DOHH2 (cell line): ENCODE results near the gene WTAP.

Experiments used
- H3F3A ChIP-seq: fragments of 200-600 bp; sonication (generic), shearing (Covaris generic); 2 replicates; pipeline ENCODE4 v1.6.0; 2016; ENCODE audit warnings: antibody characterized with exemption, mild to moderate bottlenecking; ENCODE audit not compliant: control insufficient read depth, insufficient read depth
- H3K27ac ChIP-seq: fragments of 200-600 bp; sonication (generic); 2 replicates; pipeline ENCODE4 v1.5.1; 2014; ENCODE audit warnings: low read depth, mild to moderate bottlenecking, low read length, moderate library complexity
- H3K27me3 ChIP-seq: fragments of 200-600 bp; sonication (generic); 2 replicates; pipeline ENCODE4 v1.6.1; 2014; ENCODE audit warnings: mild to moderate bottlenecking, low read length, mixed read lengths; ENCODE audit not compliant: control insufficient read depth
- H3K36me3 ChIP-seq: fragments of 200-600 bp; sonication (generic); 2 replicates; pipeline ENCODE4 v1.6.1; 2014; ENCODE audit warnings: mild to moderate bottlenecking, low read length, moderate library complexity, mixed read lengths; ENCODE audit not compliant: control insufficient read depth
- H3K4me1 ChIP-seq: fragments of 200-600 bp; sonication (generic); 2 replicates; pipeline ENCODE4 v1.6.1; 2014; ENCODE audit warnings: mild to moderate bottlenecking, low read length, mixed read lengths; ENCODE audit not compliant: control insufficient read depth
- H3K4me2 ChIP-seq: fragments of 200-600 bp; sonication (generic); 2 replicates; pipeline ENCODE4 v1.6.0; 2014; ENCODE audit warnings: mild to moderate bottlenecking, low read length, moderate library complexity
- H3K4me3 ChIP-seq: fragments of 200-600 bp; sonication (generic); 2 replicates; pipeline ENCODE4 v1.5.1; 2014; ENCODE audit warnings: mild to moderate bottlenecking, low read length, mixed read lengths
- H3K79me2 ChIP-seq: fragments of 200-600 bp; sonication (generic); 2 replicates; pipeline ENCODE4 v1.6.1; 2014; ENCODE audit warnings: mild to moderate bottlenecking, low read length, mixed read lengths; ENCODE audit not compliant: control insufficient read depth
- H3K9me2 ChIP-seq: fragments of 200-600 bp; sonication (generic); replicated peaks from 2 replicates; pipeline ENCODE4 v1.6.1; 2014; ENCODE audit warnings: mild to moderate bottlenecking, low read length, mixed read lengths; ENCODE audit not compliant: control insufficient read depth
- H3K9me3 ChIP-seq: fragments of 200-600 bp; sonication (generic); 2 replicates; pipeline ENCODE4 v1.6.1; 2014; ENCODE audit warnings: antibody characterized with exemption, low read length, mixed read lengths; ENCODE audit not compliant: control insufficient read depth, insufficient read depth
- H4K20me1 ChIP-seq: fragments of 200-600 bp; sonication (generic); 2 replicates; pipeline ENCODE4 v1.6.0; 2014; ENCODE audit warnings: low read depth, mild to moderate bottlenecking, antibody characterized with exemption, low read length, moderate library complexity; ENCODE audit not compliant: control insufficient read depth, insufficient read depth
- EZH2phosphoT487 ChIP-seq: fragments of 200-600 bp; sonication (generic); IDR thresholded peaks from 2 replicates; pipeline ENCODE4 v1.6.1; 2017; ENCODE audit warnings: borderline replicate concordance, mild to moderate bottlenecking, antibody characterized with exemption, low read length, moderate library complexity, mixed read lengths
- TF ChIP-seq, protein P1 (sequence below): fragments of 200-600 bp; sonication (generic); IDR thresholded peaks from one replicate; pipeline ENCODE4 v1.5.1; 2014; ENCODE audit warnings: antibody characterized with exemption, mild to moderate bottlenecking, low read depth, low read length; ENCODE audit not compliant: poor library complexity, severe bottlenecking

Gene WTAP

GRCh38 chr6:159726918-159727716 lies at the start of gene WTAP:
Gene WTAP, plus strand, starts transcription at chr6:159727506. Its CDS starts 8,760 bp downstream, at chr6:159736266.
- H3K4me3 ChIP-seq, result peak within 1 kb of the TSS; percentile 81
- H3K27me3 ChIP-seq, result no peaks in the 10 kb centered on the region
- H3K4me2 ChIP-seq, result peak within 1 kb of the TSS; percentile 88
- peaks cover 55% of the 10 kb centered on the region for H3K4me1 ChIP-seq
- H3K27ac ChIP-seq, result peak within 1 kb of the TSS; percentile 87
- no peak for TF ChIP-seq EZH2phosphoT487
- TF ChIP-seq, protein P1, sequence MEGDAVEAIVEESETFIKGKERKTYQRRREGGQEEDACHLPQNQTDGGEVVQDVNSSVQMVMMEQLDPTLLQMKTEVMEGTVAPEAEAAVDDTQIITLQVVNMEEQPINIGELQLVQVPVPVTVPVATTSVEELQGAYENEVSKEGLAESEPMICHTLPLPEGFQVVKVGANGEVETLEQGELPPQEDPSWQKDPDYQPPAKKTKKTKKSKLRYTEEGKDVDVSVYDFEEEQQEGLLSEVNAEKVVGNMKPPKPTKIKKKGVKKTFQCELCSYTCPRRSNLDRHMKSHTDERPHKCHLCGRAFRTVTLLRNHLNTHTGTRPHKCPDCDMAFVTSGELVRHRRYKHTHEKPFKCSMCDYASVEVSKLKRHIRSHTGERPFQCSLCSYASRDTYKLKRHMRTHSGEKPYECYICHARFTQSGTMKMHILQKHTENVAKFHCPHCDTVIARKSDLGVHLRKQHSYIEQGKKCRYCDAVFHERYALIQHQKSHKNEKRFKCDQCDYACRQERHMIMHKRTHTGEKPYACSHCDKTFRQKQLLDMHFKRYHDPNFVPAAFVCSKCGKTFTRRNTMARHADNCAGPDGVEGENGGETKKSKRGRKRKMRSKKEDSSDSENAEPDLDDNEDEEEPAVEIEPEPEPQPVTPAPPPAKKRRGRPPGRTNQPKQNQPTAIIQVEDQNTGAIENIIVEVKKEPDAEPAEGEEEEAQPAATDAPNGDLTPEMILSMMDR, result no peak
- H3K9me3 ChIP-seq, result no peaks in the 10 kb centered on the region
- peaks cover 98% of the 10 kb centered on the region for H3K79me2 ChIP-seq
- peaks cover 40% of the 10 kb centered on the region for H4K20me1 ChIP-seq
- peaks cover 77% of the 10 kb centered on the region for H3K36me3 ChIP-seq
- no peaks in the 10 kb centered on the region for H3K9me2 ChIP-seq
- H3F3A ChIP-seq, result no peaks in the 10 kb centered on the region; the same call in 1 of the 2 replicates

DNA sequence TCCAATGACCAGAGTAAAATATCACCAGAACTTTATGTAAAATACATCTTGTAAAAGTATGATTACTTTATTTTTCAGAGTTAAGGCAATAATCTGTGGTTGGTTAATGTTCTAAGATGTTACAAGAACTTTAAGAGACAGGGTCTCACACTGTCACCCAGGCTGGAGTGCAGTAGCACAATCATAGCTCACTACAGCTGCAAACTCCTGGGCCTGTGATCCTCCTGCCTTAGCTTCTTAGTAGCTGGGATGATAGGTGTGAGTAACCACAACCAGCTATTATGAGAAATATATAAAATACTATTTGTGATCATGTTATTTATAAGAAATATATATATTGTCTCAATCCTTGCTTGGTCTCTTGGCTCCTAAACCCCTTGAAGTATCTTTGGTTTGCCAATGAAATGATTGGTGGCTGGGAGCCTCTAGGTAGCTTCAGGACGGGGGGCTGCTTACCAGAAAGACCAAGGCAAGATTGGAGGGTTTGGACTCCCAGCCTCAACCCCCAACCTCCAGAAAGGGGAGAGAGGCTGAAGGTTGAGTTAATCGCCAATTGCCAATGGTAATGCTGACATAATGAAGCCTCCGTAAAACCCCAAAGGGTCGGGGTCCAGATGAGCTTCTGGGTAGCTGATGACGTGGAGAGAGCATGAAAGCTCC lies 49.7 kb upstream of the WTAP start:
- no peaks in the 10 kb centered on the region for H3K9me2 ChIP-seq
- H3K36me3 ChIP-seq, result peaks cover 27% of the 10 kb centered on the region
- no peaks in the 10 kb centered on the region for H4K20me1 ChIP-seq

GRCh38 chr6:159678574-159678973 lies 48.7 kb upstream of the WTAP start:
- Histone ChIP-seq H3K9me2 (no peaks in the 10 kb centered on the region), H3K4me1 (no peaks in the 10 kb centered on the region), H3K36me3 (peaks cover 28% of the 10 kb centered on the region), H3K79me2 (no peaks in the 10 kb centered on the region), H3K4me3 (no peak overlapping the region), H3K9me3 (no peaks in the 10 kb centered on the region), H4K20me1 (no peaks in the 10 kb centered on the region), H3K4me2 (no peak overlapping the region), H3K27me3 (no peaks in the 10 kb centered on the region), H3K27ac (no peak overlapping the region), H3F3A (no peaks in the 10 kb centered on the region)
- no peak for TF ChIP-seq EZH2phosphoT487
- TF ChIP-seq, protein P1, result no peak

More for the DNA sequence above, 49.7 kb upstream of the WTAP start:
- Histone ChIP-seq H3K79me2 (no peaks in the 10 kb centered on the region), H3F3A (no peaks in the 10 kb centered on the region), H3K4me1 (no peaks in the 10 kb centered on the region), H3K9me3 (no peaks in the 10 kb centered on the region), H3K4me3 (no peak overlapping the region), H3K4me2 (no peak overlapping the region), H3K27me3 (no peaks in the 10 kb centered on the region), H3K27ac (no peak overlapping the region)
- TF ChIP-seq, protein P1, result no peak
- TF ChIP-seq EZH2phosphoT487, result no peak
